HL-60/S4 (cell line): Measurements from ENCODE around the gene ZNF214.

ENCODE experiments used
- in situ Hi-C: fragments of 300-500 bp; cut with MboI; formaldehyde crosslinking; loops from 2 replicates; pipeline ENCODE4 v1.14.3; 2022; ENCODE audit warnings: low sequenced_read_pairs

ZNF214 gene

DNA sequence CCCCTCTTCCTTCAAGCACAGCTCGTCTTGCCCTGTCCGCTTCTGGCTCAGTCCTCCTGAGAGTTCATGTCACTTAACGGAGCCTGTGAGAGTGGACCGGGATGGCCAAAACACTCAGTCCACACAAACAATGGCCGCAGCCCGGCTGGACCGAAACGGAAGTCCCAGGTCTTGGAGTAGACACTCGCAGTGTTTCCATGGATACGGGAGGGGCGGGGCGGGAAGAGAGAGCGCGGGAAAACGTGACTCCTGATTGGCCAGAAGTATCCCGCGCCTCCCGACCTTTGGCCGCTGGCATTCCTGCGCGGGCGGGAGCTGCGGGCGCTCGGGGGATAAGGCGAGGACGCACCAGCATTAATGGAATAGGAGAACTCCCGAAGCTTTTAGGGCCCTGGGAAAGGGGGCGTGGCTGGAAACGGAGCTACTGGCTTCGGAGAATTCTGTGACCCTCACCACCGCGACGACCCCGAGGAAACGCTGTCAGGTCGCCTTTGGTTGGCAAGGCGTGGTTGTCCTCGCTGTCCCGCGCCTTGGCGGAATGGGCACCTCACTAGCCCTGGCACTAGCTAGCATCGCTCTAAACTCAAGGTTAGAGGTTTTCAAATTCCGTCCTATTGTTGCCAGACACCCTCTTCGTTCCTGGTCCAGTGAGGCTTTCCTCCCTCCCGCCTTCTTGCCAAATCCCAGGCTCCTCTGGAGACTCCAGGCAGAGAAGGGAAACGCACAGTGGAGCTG is at the start of gene ZNF214, which contains the start of gene NLRP14:
Gene ZNF214 (minus strand): TSS at position 164 of the 735 bp plus-strand sequence. CDS start 17,511 bp downstream, outside the sequence.
Gene NLRP14 (plus strand): TSS at position 297 of the 735 bp plus-strand sequence. CDS start 18,108 bp downstream, outside the sequence.
- in situ Hi-C loops, result no loop called here

DNA sequence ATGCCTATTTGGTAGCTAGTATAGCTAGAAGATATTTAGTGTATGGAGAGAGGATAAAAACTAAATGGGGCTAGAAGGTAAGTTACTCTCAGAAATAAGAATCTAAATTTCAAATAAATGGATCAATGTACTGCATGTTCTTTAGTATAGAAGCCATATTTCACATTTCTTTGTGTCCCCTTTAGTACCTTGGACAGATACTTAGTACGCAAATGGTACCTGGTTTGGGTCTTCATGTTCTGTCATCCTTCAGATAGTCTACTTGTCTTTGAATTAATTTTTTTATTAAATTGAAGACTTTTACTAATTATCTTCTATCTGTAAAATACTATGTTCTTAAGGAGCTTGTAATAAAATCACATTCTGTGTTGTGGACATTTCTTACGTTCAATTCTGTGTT is 42.4 kb upstream of the ZNF214 start:
- in situ Hi-C loops, result no loop called here

DNA sequence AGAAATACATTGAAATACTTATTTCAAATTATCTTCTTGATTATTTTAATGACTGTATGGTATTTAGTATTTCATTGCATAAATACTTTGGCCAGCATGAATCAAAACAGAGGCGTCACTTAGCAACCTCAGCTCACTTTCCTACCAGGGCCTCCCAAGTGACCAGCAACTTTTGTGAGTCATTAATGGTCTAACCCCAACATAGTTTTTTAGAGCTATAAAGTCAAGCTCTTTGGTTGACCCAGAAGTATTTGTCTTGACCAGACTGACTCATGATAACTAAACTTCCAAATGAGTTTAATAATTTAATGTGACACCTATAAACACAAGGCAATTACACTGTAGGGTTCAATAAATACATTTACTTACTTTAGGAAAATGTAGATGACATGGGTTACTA is 40.7 kb upstream of the ZNF214 start:
- in situ Hi-C loops, result no loop called here

- in situ Hi-C loops, result no loop called here
These were observed 37.5 kb upstream of the ZNF214 start for GRCh38 chr11:7057641-7058040.

GRCh38 chr11:7056828-7057513 is 36.8 kb upstream of the ZNF214 start:
- in situ Hi-C loops, result no loop called here

- in situ Hi-C loops, result no loop called here
These were observed 30.0 kb upstream of the ZNF214 start for GRCh38 chr11:7050191-7050590.

- in situ Hi-C loops, result no loop called here
These were observed 26.5 kb upstream of the ZNF214 start for GRCh38 chr11:7046474-7047175.

- in situ Hi-C loops, result no loop called here
These were observed 13.9 kb upstream of the ZNF214 start for GRCh38 chr11:7034019-7034418.

GRCh38 chr11:7032692-7033091 is 12.5 kb upstream of the ZNF214 start:
- in situ Hi-C loops, result no loop called here

GRCh38 chr11:7031471-7031871 is 11.3 kb upstream of the ZNF214 start:
- in situ Hi-C loops, result no loop called here

- in situ Hi-C loops, result no loop called here
These were observed 10.7 kb upstream of the ZNF214 start for GRCh38 chr11:7030836-7031235.

- in situ Hi-C loops, result no loop called here
These were observed 8.0 kb upstream of the ZNF214 start for GRCh38 chr11:7028141-7028540.

- in situ Hi-C loops, result no loop called here
These were observed 1.2 kb upstream of the ZNF214 start for GRCh38 chr11:7021318-7021717.

DNA sequence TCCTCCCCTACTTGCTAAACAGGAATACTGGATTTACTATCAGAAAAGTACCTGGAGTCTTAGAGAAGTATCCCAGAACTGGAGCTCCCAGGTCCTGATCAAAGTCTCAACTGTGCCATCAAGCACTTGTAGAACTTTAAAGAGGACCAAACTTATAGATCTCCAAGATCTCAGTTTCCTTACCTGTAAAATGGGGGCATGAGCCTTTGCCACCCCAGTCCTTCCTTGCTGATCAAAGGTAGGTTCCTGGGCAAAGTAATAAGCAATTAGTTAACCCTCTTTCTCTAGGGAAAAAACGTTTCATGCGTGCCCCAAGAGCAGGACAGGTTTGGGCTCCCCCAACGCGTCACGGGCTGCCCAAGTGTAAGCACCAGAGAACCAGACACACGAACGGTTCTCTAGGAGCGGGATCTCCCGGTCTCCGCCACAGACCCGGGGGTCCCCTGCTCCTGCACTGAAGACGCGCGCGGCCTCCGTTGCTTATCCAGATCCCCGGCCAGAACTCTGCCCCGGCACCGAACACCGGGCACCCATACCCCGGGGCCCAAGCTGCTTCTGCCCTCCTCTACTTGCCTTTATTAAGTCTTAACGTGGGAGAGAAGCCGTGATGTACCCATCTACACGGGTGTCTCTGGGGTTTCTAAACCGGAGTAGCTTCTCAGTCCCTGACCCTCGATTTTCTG is 505 bp downstream of the ZNF214 start:
- in situ Hi-C loops, result no loop called here

DNA sequence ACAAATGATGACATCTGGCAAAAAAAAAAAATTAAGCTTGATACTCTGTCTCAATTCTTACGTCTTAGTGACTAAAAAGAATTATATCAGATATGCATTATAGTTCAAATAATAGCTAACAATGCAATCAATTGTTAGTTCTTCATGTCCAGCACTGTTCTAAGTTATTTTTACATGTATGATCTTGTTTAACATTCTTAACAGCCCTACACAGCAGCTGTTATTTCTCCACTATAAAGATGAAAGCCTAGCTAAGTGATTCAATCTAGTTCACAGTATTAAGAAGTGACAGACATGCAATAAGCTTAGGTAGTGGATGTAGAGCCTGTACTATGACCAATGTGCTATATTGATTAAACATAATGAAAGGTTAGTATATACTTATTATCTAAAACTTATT is 4.1 kb downstream of the ZNF214 start:
- in situ Hi-C loops, result no loop called here

GRCh38 chr11:7014118-7014517 is 6.0 kb downstream of the ZNF214 start:
- in situ Hi-C loops, result no loop called here

DNA sequence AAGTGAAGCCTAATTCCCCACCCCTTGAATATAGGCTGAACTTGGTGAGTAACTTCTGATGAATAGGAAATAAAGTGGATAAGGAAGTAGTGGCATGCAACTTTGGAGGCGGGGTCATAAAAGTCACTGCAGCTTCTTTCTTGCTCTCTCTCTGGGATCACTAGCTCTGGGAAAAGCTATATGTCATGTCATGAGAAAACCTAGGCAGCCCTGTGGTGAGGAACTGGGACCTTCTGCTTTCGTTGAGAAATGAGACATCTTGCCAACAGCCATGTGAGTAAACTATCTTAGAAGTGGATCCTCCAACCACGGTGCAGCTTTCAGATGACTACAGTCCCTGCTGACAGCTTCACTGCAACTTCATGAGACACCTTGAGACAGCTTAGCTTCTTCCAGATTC is 15.7 kb downstream of the ZNF214 start:
- in situ Hi-C loops, result no loop called here

GRCh38 chr11:6995703-6996102 is 24.4 kb downstream of the ZNF214 start:
- in situ Hi-C loops, result no loop called here

DNA sequence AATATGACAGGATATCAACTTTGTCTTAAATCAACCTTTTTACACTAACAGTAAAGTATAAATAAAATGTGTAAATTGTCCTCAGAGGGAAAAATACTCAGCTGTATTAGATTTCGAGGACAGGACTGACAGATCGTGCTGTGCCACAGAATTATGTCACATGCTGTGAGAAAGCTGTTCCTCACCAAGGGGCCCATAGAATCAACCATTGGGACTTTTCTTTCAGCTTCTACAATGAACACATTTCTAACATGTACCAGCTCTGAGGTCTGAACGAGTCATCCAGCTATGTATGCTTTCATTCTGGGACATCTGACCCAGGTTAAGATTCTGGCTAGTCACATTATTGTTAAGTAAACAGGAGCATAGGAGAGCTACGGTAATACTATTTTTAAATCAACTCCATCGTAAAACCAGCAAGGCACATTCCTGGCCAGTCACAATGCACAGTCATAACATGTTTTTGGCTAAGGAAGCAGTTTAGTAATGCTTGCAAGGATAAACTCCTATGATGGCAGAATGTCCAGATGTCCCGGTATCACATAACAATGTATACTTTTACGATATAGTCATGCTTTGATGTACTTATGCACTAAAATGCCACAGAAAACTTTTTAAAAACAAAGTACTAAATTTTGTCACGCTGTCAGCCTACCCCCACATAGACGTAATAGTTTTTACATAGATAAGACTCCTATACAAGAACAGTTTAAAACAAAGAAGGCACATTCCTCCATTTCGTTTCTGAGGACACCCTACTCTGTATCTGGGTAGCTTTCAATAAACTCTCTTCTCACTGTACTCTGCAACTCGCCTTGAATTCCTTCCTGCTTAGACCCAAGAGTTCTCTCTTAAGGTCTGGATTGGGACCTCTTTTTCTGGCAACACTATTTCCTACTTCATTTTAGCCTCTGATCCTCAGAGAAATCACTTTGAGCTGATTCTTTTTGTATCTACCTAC is 27.4 kb downstream of the ZNF214 start:
- in situ Hi-C loops, result no loop called here

GRCh38 chr11:6992026-6992425 is 28.1 kb downstream of the ZNF214 start:
- in situ Hi-C loops, result no loop called here
